HG03432 (cell line): ENCODE results near the gene CALCOCO1.
A peak's percentile ranks its signal among the peaks of the same experiment; 100 is the strongest.
"Not testable (repeated sequence)": the region's sequence is repeated elsewhere in the genome, so short reads cannot be mapped to it uniquely, and the experiment has no call there.

Source experiments
- ATAC-seq: cut with Tn5 transposase; IDR thresholded peaks from one replicate; pipeline ENCODE4 v1.9.1; 2021; ENCODE audit warnings: mild to moderate bottlenecking, moderate library complexity; ENCODE audit not compliant: unreplicated experiment

The CALCOCO1 gene

GRCh38 chr12:53727310-53728041 lies at the start of gene CALCOCO1:
Gene CALCOCO1, minus strand, starts transcription at chr12:53727452. Its CDS starts 2,210 bp downstream, at chr12:53725242.
- peak; percentile 99 for ATAC-seq

- no peak for ATAC-seq
These were observed 49.6 kb upstream of the CALCOCO1 start for GRCh38 chr12:53776872-53777271.

GRCh38 chr12:53775478-53776145 lies 48.4 kb upstream of the CALCOCO1 start:
- ATAC-seq = no peak

- ATAC-seq = no peak
These were observed 43.0 kb upstream of the CALCOCO1 start for GRCh38 chr12:53770281-53770680.

- ATAC-seq = no peak
These were observed 41.7 kb upstream of the CALCOCO1 start for GRCh38 chr12:53768976-53769375.

- ATAC-seq = no peak
These were observed 39.6 kb upstream of the CALCOCO1 start for GRCh38 chr12:53766881-53767280.

GRCh38 chr12:53765891-53766290 lies 38.6 kb upstream of the CALCOCO1 start:
- ATAC-seq = no peak

- ATAC-seq = no peak
These were observed 37.4 kb upstream of the CALCOCO1 start for GRCh38 chr12:53764615-53765014.

GRCh38 chr12:53762793-53763192 lies 35.5 kb upstream of the CALCOCO1 start:
- ATAC-seq = not testable (repeated sequence)

GRCh38 chr12:53761306-53761705 lies 34.1 kb upstream of the CALCOCO1 start:
- ATAC-seq = no peak

- ATAC-seq = no peak
These were observed 32.0 kb upstream of the CALCOCO1 start for GRCh38 chr12:53759261-53759660.

- ATAC-seq = no peak
These were observed 31.5 kb upstream of the CALCOCO1 start for GRCh38 chr12:53758730-53759103.

- ATAC-seq = no peak
These were observed 31.0 kb upstream of the CALCOCO1 start for GRCh38 chr12:53758081-53758729.

- ATAC-seq = peak; percentile 71
These were observed 30.0 kb upstream of the CALCOCO1 start for GRCh38 chr12:53757101-53757770.

GRCh38 chr12:53756300-53757100 lies 29.2 kb upstream of the CALCOCO1 start:
- ATAC-seq = no peak

- ATAC-seq = no peak
These were observed 28.6 kb upstream of the CALCOCO1 start for GRCh38 chr12:53755893-53756292.

- no peak for ATAC-seq
These were observed 28.2 kb upstream of the CALCOCO1 start for GRCh38 chr12:53755451-53755891.

GRCh38 chr12:53754633-53755264 lies 27.5 kb upstream of the CALCOCO1 start:
- no peak for ATAC-seq

GRCh38 chr12:53754188-53754585 lies 26.9 kb upstream of the CALCOCO1 start:
- ATAC-seq = no peak

GRCh38 chr12:53752621-53753020 lies 25.4 kb upstream of the CALCOCO1 start:
- no peak for ATAC-seq
